ENCODE data around the gene SIGLEC11.
"Not testable (repeated sequence)": the region's sequence is repeated elsewhere in the genome, so short reads cannot be mapped to it uniquely, and the experiment has no call there.

The SIGLEC11 gene

DNA sequence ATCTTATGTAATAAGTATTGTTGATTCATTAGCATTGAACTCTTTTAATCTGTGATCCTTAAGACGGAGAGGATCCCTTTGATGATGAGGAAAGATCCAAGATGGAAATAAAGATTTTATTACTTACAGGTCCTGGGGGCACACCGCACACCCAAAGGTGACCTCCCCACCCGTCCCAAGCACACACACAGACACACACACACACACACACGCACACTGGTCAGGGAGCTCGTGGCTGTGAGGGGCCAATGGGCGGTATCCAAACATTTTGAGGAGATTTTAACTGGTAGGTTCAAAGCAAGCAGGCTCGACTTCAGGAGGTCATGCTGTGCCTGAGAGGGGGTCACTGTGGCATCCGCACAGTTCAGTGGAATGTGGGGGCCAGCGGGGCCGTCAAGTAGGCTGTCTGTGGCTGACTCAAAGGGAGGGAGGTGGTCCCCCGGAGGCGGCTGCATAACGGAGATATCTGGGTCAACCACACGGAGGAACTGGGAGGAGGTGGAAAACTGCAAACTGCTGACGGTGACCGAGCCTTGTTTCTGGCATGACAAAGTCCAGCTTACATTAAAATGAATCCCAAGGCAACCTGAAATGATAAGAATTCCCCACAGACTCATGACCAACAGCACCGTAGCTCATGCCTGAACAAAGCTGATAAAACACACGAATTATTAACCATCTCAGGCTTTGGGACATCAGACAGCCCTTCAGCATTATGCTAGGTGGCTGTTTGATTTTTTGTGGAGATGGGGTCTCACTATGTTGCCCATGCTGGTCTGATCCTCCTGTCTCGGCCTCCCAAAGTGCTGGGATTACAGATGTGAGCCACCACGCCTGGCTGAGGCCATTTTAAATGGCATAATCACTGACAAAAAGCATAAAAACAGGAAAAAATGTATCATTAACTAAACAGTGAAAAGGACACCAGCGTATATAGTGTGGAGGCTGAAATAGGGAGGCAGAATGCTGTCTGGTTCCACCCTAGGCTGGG is 20.9 kb upstream of the SIGLEC11 start:
- no peak for DNase-seq

DNA sequence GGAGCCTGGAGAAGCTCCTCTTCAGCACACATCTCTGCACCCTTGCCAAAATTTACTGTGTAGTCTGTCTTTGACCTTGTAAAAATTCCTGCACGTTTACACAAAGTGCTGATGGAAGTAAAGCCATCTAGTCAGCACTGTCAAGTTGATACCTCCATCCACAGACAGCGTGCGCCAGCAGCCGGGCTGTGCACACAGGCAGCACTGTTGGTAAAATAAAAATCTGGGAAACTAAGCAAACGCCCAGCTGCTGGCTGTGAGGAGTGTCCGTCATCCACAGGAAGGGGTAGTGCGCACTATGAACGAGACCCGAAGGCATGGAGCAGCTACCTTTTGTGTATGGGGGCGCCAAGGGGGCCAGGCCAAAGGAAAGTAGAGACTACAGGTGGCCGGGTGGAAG is 17.4 kb upstream of the SIGLEC11 start:
- no peak for DNase-seq

DNA sequence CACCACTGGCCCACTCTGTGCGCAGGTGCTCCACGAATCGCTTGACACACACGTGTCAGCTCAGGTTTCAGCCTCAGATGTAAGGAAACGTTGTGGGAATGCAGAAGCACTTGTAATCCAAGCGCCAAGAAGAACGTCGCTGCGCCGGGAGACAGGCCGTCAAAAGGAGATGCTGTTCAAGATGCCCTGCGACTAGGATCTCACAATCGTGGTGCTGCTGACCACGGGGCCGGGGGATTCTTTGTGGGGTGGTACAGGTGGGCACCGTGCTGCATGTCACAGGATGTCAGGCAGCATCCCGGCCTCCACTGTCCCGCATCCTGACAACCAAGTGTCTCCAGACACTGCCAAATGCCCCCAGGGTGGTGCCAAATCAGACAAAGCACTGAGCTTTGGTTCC is 16.9 kb upstream of the SIGLEC11 start:
- no peak for DNase-seq

DNA sequence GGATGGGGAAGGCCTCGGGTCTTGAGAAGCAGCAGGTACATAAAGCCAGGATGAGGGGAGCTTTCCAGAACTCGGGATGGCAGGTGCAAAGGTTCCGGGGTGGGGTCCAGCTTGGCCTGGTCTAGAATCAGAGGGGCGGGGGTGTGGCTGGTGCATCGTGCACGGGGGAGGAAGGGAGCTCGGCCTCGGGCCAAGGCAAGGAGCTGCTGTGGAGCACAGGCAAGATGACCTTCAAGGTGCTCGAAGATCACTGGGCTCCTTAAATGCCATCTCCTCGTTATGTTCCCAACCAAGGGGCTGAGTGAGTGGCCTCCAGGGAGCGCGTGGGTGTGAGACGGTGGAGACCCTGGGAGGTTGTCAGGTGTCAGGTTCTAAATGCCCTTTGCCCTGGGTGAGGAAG is 16.1 kb upstream of the SIGLEC11 start:
- DNase-seq: no peak

DNA sequence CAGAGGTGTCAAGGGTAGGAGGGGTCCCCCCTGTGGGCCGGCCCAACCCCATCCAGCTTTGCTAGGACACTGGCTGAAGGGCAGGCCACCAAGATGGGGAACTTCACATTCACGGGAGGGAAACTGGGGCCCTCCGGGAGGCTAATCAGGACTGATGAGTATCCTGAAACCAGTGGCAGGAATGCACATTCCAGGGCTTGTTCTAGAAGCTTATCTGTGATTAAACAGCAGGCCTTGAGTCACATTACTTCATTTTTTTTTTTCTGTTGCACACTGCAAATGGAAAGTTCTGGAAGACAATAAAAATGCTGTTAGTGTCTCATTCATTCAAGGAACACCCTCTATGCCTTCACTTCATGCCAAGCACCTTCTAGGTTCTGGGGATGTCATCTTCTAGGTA is 15.5 kb upstream of the SIGLEC11 start:
- no peak for DNase-seq

DNA sequence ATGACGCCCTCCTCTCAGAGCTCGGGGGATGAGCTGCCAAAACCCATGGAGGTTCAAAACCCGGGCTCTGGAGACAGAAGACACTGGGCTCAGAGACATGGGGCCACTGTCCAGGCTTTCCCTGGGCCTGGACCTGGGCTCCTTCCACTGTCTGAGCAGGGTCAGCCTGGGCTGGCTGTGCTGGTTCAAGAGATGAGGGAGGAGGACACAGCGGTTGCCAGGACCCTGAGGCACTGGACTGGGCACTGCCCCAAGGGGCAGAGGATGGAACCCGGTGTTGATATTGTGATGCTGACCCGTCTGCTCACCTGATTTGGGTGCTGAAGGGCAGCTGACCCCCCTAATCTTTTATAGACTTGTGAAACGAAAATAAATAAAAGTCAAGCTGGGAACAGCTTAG is 14.1 kb upstream of the SIGLEC11 start:
- DNase-seq: no peak

- DNase-seq: no peak
These were observed 13.0 kb upstream of the SIGLEC11 start for GRCh38 chr19:49973987-49974386.

- DNase-seq: no peak
These were observed 11.9 kb upstream of the SIGLEC11 start for GRCh38 chr19:49972841-49973240.

- DNase-seq: no peak
These were observed 11.0 kb upstream of the SIGLEC11 start for GRCh38 chr19:49971991-49972411.

- not testable (repeated sequence) for DNase-seq
These were observed 8.4 kb upstream of the SIGLEC11 start for GRCh38 chr19:49969355-49969754.

GRCh38 chr19:49968279-49968922 is 7.4 kb upstream of the SIGLEC11 start:
- no peak for DNase-seq

DNA sequence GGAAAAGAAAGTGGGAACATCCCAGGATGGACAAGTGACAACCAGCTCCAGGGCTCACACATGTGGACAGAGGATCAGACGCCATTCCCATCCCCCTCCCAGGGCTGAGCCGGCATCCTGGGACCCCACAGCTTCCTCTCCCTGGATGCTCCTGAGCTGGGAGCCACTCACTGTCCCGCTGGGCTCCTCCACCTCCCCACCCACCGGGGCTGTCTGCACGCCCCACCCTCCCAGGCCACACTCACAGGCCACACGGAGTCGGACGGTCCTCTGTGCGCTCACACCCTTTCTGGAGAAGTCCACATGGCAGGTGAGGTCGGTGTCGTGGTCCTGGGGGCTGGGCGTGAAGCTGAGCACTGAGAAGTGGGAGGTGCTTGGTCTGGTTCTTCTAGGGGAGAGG is 1.1 kb downstream of the SIGLEC11 start:
- DNase-seq: not testable (repeated sequence)

DNA sequence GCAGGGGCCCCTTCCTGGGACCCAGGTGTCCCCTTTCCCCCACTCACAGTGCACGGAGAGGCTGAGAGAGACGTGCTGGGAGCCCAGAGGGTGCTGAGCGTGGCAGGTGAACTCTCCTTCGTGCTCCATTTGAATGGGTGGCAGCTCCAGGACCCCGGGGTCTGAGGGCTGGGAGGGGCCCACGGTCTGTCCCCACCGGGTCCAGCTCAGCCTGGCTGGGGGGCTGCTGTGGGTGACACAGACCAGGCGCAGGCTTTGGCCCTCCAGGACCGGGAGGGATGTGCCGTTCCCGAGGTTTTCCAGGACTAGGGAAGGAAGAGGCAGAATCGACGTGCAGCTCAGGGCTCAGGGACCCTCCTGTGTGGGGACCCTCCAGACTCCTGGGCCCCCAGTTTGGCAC is 2.4 kb downstream of the SIGLEC11 start:
- DNase-seq: not testable (repeated sequence)

DNA sequence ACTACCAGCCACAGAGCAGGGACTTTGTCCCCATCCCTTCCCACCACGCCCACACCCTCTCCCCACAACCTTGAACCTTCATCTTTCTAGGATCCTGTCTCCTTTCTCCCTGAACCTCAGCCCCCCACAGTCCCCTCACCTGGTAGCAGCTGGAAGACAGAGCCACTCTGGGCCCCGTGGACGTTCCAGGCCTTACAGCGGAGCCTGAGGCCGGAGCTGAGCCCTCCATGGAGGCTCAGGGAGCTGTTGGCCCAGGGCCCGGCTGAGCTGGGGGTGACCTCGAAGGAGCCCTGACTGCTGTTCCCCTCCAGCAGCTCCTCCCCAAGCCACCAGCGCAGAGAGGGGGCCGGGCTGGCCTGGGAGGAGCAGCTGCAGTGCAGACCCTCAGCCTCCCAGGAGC is 2.8 kb downstream of the SIGLEC11 start:
- not testable (repeated sequence) for DNase-seq

DNA sequence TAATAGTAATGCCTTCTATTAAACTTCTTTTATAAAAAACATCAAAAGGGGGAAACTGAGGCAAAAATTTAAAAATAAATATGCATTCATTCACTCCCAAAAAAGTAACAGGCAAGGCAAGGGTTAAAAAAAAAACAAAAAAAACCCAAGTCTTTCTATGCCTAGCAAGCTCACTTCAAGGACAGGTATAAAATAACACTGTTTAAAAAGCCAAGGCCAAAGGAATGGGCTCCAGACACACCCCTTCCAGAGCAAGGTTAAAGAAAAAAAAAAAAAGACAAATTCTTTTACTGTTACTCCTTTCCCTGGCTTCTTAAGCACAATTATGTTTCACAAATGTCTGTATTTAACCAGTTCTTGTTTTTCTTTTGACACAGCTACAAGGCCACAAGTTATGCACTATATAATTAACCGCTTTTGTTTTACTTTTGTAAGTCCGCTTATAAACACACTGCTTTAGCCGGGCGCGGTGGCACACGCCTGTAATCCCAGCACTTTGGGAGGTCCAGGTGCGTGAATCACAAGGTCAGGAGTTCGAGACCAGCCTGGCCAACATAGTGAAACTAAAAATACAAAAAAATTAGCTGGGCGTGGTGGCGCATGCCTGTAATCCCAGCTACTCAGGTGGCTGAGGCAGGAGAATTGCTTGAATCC is 3.6 kb downstream of the SIGLEC11 start:
- no peak for DNase-seq

DNA sequence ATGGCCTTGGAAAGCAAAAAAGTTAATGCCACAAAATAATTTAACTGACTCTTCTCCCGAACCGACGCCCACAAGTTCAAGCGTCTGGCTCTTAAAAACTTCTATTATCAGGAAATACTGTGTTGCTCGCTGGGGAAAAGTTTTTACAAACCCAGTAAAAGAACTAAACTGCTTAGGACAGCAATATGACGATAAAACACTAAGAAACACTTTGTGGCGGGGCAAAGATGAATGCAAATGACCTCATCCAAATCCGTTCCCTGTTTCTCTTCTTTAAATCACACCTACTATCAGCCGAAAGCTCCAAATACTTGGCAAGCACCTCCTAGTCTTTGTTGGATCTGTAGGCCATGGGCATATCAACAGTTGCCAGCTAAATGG is 4.9 kb downstream of the SIGLEC11 start:
- no peak for DNase-seq

- DNase-seq: no peak
These were observed 6.0 kb downstream of the SIGLEC11 start for GRCh38 chr19:49954933-49955332.

GRCh38 chr19:49954092-49954829 is 6.7 kb downstream of the SIGLEC11 start:
- DNase-seq: no peak

GRCh38 chr19:49953416-49953815 is 7.6 kb downstream of the SIGLEC11 start:
- DNase-seq: no peak

GRCh38 chr19:49952906-49953305 is 8.1 kb downstream of the SIGLEC11 start:
- no peak for DNase-seq

- DNase-seq: no peak
These were observed 8.5 kb downstream of the SIGLEC11 start for GRCh38 chr19:49952479-49952836.

GRCh38 chr19:49951806-49952478 is 9.0 kb downstream of the SIGLEC11 start:
- DNase-seq: no peak
